Measurements from ENCODE around the gene PTPRN. TPM values are rescaled to one million over a fixed set of nuclear protein-coding genes. Genes with fewer than 3 reads are reported as not detected.

PTPRN gene
- total RNA-seq, 1 experiment from 2014 or later, result 6.5 TPM

DNA sequence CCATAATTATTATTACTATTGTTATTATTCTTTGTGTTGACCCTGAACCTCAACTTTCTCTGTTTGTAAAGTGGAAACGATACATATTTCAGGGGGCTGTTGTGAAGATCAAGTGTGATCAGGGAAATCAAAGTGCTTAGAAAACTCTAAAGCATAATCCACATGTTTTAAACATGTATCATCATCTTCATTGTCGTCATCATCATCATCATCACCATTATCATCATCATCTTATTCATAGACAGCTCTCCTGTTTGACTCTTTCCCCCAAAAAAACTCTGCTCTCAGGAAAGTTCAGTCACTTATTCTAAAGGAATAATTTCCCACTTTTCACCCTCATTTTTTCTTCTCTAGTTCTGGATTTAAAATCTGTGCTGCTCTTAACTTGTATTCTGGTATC is 5.0 kb downstream of the PTPRN start:
- no peak overlapping the region for H4K91ac ChIP-seq (ENCODE audit: insufficient read length, low read depth, low read length)
- H3K79me2 ChIP-seq (ENCODE audit: insufficient read depth, low read length), result no peaks in the 10 kb centered on the region
- H3K27me3 ChIP-seq (ENCODE audit: insufficient read depth, low read length), result no peaks in the 10 kb centered on the region
- Mint-ChIP-seq H3K4me1 (peaks cover 16 to 21% of the 10 kb centered on the region in 2 experiments), H3K27me3 (ENCODE audit: low read depth) (peaks cover 67% of the 10 kb centered on the region), H3K4me3 (no peak overlapping the region), H3K36me3 (ENCODE audit: insufficient read depth in 1 of 3, low read depth in 3 of 3) (no peaks in the 10 kb centered on the region), H3K27ac (no peak overlapping the region), H3K9me3 (no peaks in the 10 kb centered on the region)
- no peak overlapping the region for H2BK12ac ChIP-seq (ENCODE audit: insufficient read length, low read depth, low read length)
- no peaks in the 10 kb centered on the region for H3K9me3 ChIP-seq (ENCODE audit: control insufficient read depth, low read depth, low read length)
- no peak overlapping the region for H3K9ac ChIP-seq (ENCODE audit: extremely low read depth, insufficient read length, low read length)
- no peak overlapping the region for H3K4me2 ChIP-seq (ENCODE audit: insufficient read depth, insufficient read length, low read length)
- no peak overlapping the region for H3K56ac ChIP-seq (ENCODE audit: insufficient read length, low read depth, low read length)
- no peaks in the 10 kb centered on the region for H3K4me1 ChIP-seq (ENCODE audit: insufficient read depth, low read length)
- H2BK120ac ChIP-seq (ENCODE audit: low read depth, low read length, poor library complexity, severe bottlenecking), result no peak overlapping the region
- no peak overlapping the region for H4K5ac ChIP-seq (ENCODE audit: insufficient read length, low read depth, low read length)
- no peak overlapping the region for H4K8ac ChIP-seq (replicated peaks; ENCODE audit: insufficient read length, low read depth, low read length)
- H4K20me1 ChIP-seq (ENCODE audit: control insufficient read depth, insufficient read depth, insufficient read length), result no peaks in the 10 kb centered on the region
- no peak overlapping the region for H3K23ac ChIP-seq (ENCODE audit: insufficient read length, low read depth, low read length)
- no peak overlapping the region for H2BK20ac ChIP-seq (ENCODE audit: low read depth, low read length, poor library complexity, severe bottlenecking)
- no peak overlapping the region for H2AK5ac ChIP-seq (ENCODE audit: insufficient read length, low read length)
- no peak overlapping the region for H3K14ac ChIP-seq (ENCODE audit: insufficient read depth, low read length)
- no CpG with 5 or more reads among the region's 2 CpGs for WGBS (ENCODE audit: extremely low coverage, insufficient read length, low lambda C conversion rate)
- no peak overlapping the region for H2AFZ ChIP-seq (ENCODE audit: low read length)
- H3K27ac ChIP-seq (ENCODE audit: insufficient read length, low read depth, low read length), result no peak overlapping the region
- no peak for DNase-seq
- H3K4ac ChIP-seq (ENCODE audit: low read depth, low read length), result no peak overlapping the region
- H2BK5ac ChIP-seq (ENCODE audit: insufficient read length, low read length), result no peak overlapping the region
- peaks cover 11% of the 10 kb centered on the region for H3K23me2 ChIP-seq (ENCODE audit: insufficient read length, low read depth, low read length, poor library complexity, severe bottlenecking)
- TF ChIP-seq, protein P1, sequence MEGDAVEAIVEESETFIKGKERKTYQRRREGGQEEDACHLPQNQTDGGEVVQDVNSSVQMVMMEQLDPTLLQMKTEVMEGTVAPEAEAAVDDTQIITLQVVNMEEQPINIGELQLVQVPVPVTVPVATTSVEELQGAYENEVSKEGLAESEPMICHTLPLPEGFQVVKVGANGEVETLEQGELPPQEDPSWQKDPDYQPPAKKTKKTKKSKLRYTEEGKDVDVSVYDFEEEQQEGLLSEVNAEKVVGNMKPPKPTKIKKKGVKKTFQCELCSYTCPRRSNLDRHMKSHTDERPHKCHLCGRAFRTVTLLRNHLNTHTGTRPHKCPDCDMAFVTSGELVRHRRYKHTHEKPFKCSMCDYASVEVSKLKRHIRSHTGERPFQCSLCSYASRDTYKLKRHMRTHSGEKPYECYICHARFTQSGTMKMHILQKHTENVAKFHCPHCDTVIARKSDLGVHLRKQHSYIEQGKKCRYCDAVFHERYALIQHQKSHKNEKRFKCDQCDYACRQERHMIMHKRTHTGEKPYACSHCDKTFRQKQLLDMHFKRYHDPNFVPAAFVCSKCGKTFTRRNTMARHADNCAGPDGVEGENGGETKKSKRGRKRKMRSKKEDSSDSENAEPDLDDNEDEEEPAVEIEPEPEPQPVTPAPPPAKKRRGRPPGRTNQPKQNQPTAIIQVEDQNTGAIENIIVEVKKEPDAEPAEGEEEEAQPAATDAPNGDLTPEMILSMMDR (conservative IDR thresholded peaks at IDR 0.05), result no peak
- no peak overlapping the region for H3T11ph ChIP-seq (ENCODE audit: low read length)
- no peak overlapping the region for H3K18ac ChIP-seq (ENCODE audit: insufficient read length, low read depth, low read length)
- no peaks in the 10 kb centered on the region for H3K79me1 ChIP-seq (ENCODE audit: insufficient read depth, low read depth, low read length, poor library complexity, severe bottlenecking)
- H2BK15ac ChIP-seq (ENCODE audit: low read depth, low read length), result no peak overlapping the region

Measured in H9 (cell line).